ENCODE measurements around the gene TFG.

TFG gene

GRCh38 chr3:100759950-100760349 is 50.7 kb downstream of the TFG start:
- no peak for DNase-seq

DNA sequence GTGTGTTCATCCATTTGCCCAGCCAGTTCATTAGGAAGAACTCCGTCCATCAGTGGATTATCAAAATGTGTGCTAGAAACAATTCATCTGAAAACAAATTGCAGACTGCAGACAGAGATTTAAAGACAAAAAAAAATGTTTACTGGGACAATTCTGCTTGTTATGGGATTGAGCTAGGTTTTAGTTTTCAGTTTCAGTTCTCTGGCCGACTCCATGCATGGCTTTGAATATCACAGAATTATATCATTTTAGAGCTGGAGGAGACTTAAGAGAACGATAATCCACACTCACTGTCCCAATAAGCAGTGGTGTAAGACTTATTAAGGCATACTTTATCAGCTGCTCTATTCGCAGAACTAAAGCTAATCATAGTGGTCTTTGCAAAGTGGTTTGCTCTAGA is 51.1 kb downstream of the TFG start:
- no peak for DNase-seq

- DNase-seq: no peak
Measured at GRCh38 chr3:100761211-100761942, 52.1 kb downstream of the TFG start.

DNA sequence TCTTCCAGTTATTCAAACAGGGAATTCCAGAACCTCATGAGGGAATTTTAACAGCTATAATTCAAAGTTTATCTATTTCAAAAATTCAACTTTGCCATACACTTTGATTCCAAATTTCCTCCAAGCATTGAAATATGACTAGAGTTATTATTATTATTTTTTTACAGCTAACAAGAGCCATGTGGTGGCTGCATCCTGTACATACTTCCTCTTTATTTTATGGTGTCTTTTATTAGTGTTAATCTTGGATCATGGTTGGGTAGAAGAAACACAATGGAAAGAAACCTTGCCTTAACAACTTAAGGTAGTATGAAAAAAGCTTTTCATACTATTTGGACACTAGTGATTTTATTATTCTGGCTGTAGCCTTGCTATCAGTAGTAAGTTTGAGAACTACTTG is 52.7 kb downstream of the TFG start:
- DNase-seq: no peak

- no peak for DNase-seq
Measured at GRCh38 chr3:100765437-100765975, 56.2 kb downstream of the TFG start.

DNA sequence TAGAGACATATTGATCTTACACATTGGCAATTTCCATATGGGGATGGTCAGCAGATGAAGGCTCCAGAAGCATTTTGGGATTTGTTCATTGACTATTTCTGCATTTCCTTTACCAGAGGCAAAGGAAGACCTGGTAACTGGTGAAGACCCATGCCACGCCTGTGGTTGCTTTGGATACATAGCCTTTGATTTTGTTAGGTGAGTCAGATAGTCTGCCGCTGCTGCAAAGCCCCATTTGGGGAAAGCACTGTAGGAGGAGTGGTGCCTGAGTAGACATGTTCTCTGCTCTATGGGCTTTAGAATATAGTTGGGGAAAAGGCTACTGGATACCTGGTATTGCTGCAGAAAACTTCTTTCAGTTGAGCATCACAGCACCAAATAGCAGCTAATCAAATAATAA is 56.8 kb downstream of the TFG start:
- no peak for DNase-seq

GRCh38 chr3:100769693-100770092 is 60.4 kb downstream of the TFG start:
- no peak for DNase-seq

DNA sequence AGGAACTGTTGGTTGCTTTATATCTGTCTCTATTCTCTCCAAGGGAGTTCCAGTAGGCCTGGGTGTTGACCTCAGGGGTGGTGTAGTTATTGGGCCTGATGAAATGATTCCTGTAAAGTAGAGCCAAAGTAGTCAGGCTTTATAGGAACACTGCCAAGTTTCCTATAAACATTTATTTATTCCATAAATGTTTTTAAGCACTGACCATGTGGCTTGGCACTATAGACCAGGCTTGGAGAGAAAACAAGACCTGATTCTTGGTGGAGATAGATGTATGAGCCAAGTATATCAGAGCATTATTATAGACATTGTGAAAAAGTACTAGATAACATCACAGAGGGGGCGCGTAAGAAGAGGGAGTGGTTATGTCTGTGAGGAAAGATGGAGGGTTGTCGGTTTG is 65.9 kb downstream of the TFG start:
- DNase-seq: no peak

DNA sequence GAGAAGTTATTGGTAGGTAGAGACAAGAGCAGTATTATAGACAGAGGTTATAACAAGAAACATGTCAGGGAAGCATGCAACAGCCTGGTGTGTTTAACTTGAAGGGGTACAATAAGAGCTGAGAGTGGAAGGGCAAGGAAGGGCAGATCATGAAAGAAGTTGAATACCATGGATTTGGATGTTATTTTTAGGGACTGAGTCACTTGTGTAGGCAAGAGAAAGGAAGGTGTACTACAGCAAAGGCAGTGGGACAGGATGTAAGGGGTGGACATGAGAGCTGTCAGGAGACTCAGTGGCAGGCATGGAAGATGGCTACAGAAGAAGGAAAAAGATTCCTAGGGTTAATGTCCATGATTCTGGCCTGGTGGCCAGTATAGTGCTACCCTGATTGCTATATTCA is 66.4 kb downstream of the TFG start:
- DNase-seq: no peak

- DNase-seq: no peak
Measured at GRCh38 chr3:100776097-100776729, 66.9 kb downstream of the TFG start.

- DNase-seq: no peak
Measured at GRCh38 chr3:100776746-100777145, 67.5 kb downstream of the TFG start.

- no peak for DNase-seq
Measured at GRCh38 chr3:100777271-100777670, 68.0 kb downstream of the TFG start.

DNA sequence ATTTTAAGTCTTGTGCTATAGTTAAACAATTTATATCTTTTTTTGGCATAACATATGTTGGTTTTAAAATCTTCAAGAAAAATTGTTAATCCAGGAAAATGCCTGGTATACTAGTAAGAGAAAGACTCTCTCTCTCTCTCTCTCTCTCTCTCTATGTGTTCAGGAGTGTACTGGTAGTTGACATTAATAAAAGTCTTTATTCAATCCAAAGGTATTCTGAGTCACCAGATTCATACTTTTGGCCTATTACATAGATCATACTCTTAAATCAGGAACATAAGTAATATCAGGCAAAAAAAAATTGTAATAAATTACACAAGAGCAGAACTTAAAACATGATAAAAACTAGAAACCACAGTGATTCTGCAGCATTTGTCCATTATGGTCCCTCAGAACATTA is 70.2 kb downstream of the TFG start:
- DNase-seq: no peak

- DNase-seq: no peak
Measured at GRCh38 chr3:100780071-100780622, 70.9 kb downstream of the TFG start.

GRCh38 chr3:100781301-100781700 is 72.0 kb downstream of the TFG start:
- no peak for DNase-seq

DNA sequence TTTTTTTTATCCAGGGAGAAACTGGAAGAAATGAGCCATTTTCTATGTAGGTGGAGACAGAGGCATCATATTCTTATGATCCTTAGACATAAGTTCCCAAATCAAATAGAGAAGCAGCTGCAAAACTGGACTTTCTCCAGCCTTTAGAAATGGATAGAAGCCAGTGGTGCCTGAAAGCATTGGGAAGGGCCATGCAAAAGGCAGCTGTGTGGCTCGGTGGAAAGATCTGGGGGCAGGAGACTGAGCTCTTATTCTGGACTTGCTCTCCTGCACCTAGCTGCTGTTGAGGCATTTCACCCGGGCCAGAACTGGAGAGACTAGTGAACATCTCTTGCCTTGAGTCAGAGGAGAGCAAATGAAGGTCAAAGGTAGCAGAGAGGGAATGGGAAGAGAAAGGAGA is 73.1 kb downstream of the TFG start:
- DNase-seq: no peak

DNA sequence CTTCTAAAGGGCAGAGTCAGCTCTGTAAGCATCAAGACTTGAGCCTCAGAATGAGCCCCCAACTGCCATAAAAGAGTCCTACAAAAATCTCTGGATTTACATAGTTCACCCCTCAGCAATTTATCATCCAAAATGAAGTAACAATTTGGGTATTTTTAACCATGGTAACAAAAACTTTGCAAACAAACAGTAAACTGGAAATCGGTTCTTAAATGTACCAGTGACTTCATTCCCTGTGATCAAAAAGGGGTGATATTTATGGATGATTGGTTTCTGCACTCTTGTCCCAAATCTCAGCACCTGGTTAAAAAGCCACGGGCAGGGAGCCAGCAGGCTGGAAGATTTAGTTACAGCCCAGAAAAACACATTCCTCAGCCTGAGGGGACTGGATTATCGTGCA is 73.6 kb downstream of the TFG start:
- DNase-seq: no peak

DNA sequence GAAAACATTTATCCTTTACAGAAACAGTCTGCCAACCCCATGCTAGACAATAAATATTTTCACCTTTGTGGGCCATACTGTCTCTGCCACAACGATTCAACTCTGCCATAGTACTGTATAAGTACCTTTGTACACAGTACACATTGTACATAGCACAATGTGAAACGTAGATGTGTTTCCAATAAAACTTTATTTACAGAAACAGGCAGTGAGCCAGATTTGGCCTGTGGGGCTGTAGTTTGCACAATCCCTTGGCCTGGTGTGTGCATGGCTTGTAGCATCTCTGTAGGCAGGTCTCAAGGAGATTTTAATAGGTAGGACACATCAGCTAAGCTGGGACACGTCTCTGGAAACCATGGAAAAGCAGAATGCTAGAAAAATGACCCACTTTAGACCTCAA is 74.3 kb downstream of the TFG start:
- DNase-seq: no peak

- DNase-seq: no peak
Measured at GRCh38 chr3:100789579-100789978, 80.3 kb downstream of the TFG start.

- no peak for DNase-seq
Measured at GRCh38 chr3:100796556-100796955, 87.3 kb downstream of the TFG start.

DNA sequence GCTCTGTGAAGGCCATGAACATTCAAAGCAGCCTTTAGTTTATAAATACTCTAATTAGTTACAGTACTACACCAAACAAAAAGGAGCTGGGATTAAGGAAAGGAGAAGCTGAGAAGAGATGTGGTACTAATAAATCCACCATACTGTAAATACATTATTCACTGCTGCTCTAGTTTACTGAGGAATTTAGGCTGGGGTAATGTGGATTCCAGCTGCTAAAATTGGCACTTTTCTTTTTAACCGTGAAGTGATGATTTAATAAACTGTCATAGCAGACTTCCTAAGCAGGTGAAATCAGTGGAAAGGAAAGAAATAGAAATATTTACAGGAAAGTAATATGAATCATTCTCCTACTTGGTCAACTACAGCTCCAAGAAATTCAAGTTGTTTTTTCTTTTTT is 88.7 kb downstream of the TFG start:
- DNase-seq: no peak
